Measurements from ENCODE around the gene PKN2.

Gene PKN2

GRCh38 chr1:88730132-88730675 is 46.1 kb downstream of the PKN2 start:
- Histone ChIP-seq H3F3A (ENCODE audit: control insufficient read depth, insufficient read depth) (no peaks in the 10 kb centered on the region), H3K4me2 (ENCODE audit: low read length) (no peak overlapping the region), H3K36me3 (ENCODE audit: control insufficient read depth, low read length) (peaks cover 27% of the 10 kb centered on the region), H3K4me1 (ENCODE audit: control insufficient read depth, low read length) (peaks cover 7% of the 10 kb centered on the region; the same call in 1 of the 2 replicates), H3K4me3 (ENCODE audit: low read length) (no peak overlapping the region), H3K27me3 (ENCODE audit: control insufficient read depth, low read length) (no peaks in the 10 kb centered on the region), H4K20me1 (ENCODE audit: control insufficient read depth, insufficient read depth, low read depth, low read length) (no peaks in the 10 kb centered on the region), H3K27ac (ENCODE audit: low read depth, low read length) (no peak overlapping the region), H3K9me3 (ENCODE audit: control insufficient read depth, insufficient read depth, low read length) (no peaks in the 10 kb centered on the region), H3K79me2 (ENCODE audit: control insufficient read depth, low read length) (peaks cover 96% of the 10 kb centered on the region), H3K9me2 (replicated peaks; ENCODE audit: control insufficient read depth, low read length) (no peaks in the 10 kb centered on the region)
- TF ChIP-seq EZH2phosphoT487 (IDR thresholded peaks at IDR 0.05; ENCODE audit: borderline replicate concordance, low read length) (no peak), CTCF (IDR thresholded peaks at IDR 0.05; ENCODE audit: low read depth, low read length, poor library complexity, severe bottlenecking) (no peak)

GRCh38 chr1:88730995-88731394 is 46.9 kb downstream of the PKN2 start:
- no peak for TF ChIP-seq CTCF (IDR thresholded peaks at IDR 0.05; ENCODE audit: low read depth, low read length, poor library complexity, severe bottlenecking)
- no peaks in the 10 kb centered on the region for H4K20me1 ChIP-seq (ENCODE audit: control insufficient read depth, insufficient read depth, low read depth, low read length)
- H3K27me3 ChIP-seq (ENCODE audit: control insufficient read depth, low read length), result no peaks in the 10 kb centered on the region
- H3K79me2 ChIP-seq (ENCODE audit: control insufficient read depth, low read length), result peaks cover 95% of the 10 kb centered on the region
- H3F3A ChIP-seq (ENCODE audit: control insufficient read depth, insufficient read depth), result no peaks in the 10 kb centered on the region
- no peaks in the 10 kb centered on the region for H3K9me3 ChIP-seq (ENCODE audit: control insufficient read depth, insufficient read depth, low read length)
- no peak overlapping the region for H3K4me3 ChIP-seq (ENCODE audit: low read length)
- peaks cover 7% of the 10 kb centered on the region; the same call in 1 of the 2 replicates for H3K4me1 ChIP-seq (ENCODE audit: control insufficient read depth, low read length)
- H3K9me2 ChIP-seq (replicated peaks; ENCODE audit: control insufficient read depth, low read length), result no peaks in the 10 kb centered on the region
- no peak overlapping the region for H3K4me2 ChIP-seq (ENCODE audit: low read length)
- H3K27ac ChIP-seq (ENCODE audit: low read depth, low read length), result no peak overlapping the region
- peaks cover 27% of the 10 kb centered on the region for H3K36me3 ChIP-seq (ENCODE audit: control insufficient read depth, low read length)

GRCh38 chr1:88731475-88732269 is 47.6 kb downstream of the PKN2 start:
- H3K27me3 ChIP-seq (ENCODE audit: control insufficient read depth, low read length), result no peaks in the 10 kb centered on the region
- H3K9me3 ChIP-seq (ENCODE audit: control insufficient read depth, insufficient read depth, low read length), result no peaks in the 10 kb centered on the region
- H3K9me2 ChIP-seq (replicated peaks; ENCODE audit: control insufficient read depth, low read length), result no peaks in the 10 kb centered on the region
- TF ChIP-seq CTCF (IDR thresholded peaks at IDR 0.05; ENCODE audit: low read depth, low read length, poor library complexity, severe bottlenecking), result no peak
- TF ChIP-seq EZH2phosphoT487 (IDR thresholded peaks at IDR 0.05; ENCODE audit: borderline replicate concordance, low read length), result no peak
- H3K36me3 ChIP-seq (ENCODE audit: control insufficient read depth, low read length), result peaks cover 27% of the 10 kb centered on the region
- H3K27ac ChIP-seq (ENCODE audit: low read depth, low read length), result no peak overlapping the region
- no peaks in the 10 kb centered on the region for H4K20me1 ChIP-seq (ENCODE audit: control insufficient read depth, insufficient read depth, low read depth, low read length)
- no peak overlapping the region for H3K4me2 ChIP-seq (ENCODE audit: low read length)
- H3K4me3 ChIP-seq (ENCODE audit: low read length), result no peak overlapping the region
- no peaks in the 10 kb centered on the region for H3F3A ChIP-seq (ENCODE audit: control insufficient read depth, insufficient read depth)
- peaks cover under 1% of the 10 kb centered on the region; the same call in 1 of the 2 replicates for H3K4me1 ChIP-seq (ENCODE audit: control insufficient read depth, low read length)
- H3K79me2 ChIP-seq (ENCODE audit: control insufficient read depth, low read length), result peaks cover 95% of the 10 kb centered on the region
